CD4-positive, alpha-beta T cell treated with Interleukin-15 for 1 hour (primary cell): ENCODE measurements around the gene P4HA3.

ENCODE experiments used
- DNase-seq: peaks from one replicate; pipeline ENCODE4 v3.0.0-alpha.2; 2020

P4HA3 gene

GRCh38 chr11:74257959-74258553 lies 53.4 kb downstream of the P4HA3 start:
- DNase-seq = no peak

GRCh38 chr11:74256378-74257133 lies 54.9 kb downstream of the P4HA3 start:
- DNase-seq = no peak

GRCh38 chr11:74255741-74256375 lies 55.6 kb downstream of the P4HA3 start:
- peak; percentile 56 for DNase-seq

- no peak for DNase-seq
Measured at GRCh38 chr11:74253361-74253760, 58.1 kb downstream of the P4HA3 start.

GRCh38 chr11:74249496-74249895 lies 61.9 kb downstream of the P4HA3 start:
- DNase-seq = no peak

- no peak for DNase-seq
Measured at GRCh38 chr11:74248469-74248868, 63.0 kb downstream of the P4HA3 start.

- DNase-seq = no peak
Measured at GRCh38 chr11:74238243-74238642, 73.2 kb downstream of the P4HA3 start.

GRCh38 chr11:74237541-74237940 lies 73.9 kb downstream of the P4HA3 start:
- no peak for DNase-seq

GRCh38 chr11:74235121-74235520 lies 76.3 kb downstream of the P4HA3 start:
- DNase-seq = no peak

GRCh38 chr11:74233683-74234082 lies 77.8 kb downstream of the P4HA3 start:
- DNase-seq = no peak

GRCh38 chr11:74232311-74232950 lies 79.0 kb downstream of the P4HA3 start:
- peak; percentile 21 for DNase-seq

- no peak for DNase-seq
Measured at GRCh38 chr11:74226907-74227306, 84.5 kb downstream of the P4HA3 start.

- DNase-seq = no peak
Measured at GRCh38 chr11:74225565-74225964, 85.9 kb downstream of the P4HA3 start.

GRCh38 chr11:74221816-74222215 lies 89.6 kb downstream of the P4HA3 start:
- no peak for DNase-seq

GRCh38 chr11:74220376-74220775 lies 91.1 kb downstream of the P4HA3 start:
- no peak for DNase-seq
